ENCODE data around the gene POLD1.
"Not testable (repeated sequence)": the region's sequence is repeated elsewhere in the genome, so short reads cannot be mapped to it uniquely, and the experiment has no call there.

Gene POLD1

DNA sequence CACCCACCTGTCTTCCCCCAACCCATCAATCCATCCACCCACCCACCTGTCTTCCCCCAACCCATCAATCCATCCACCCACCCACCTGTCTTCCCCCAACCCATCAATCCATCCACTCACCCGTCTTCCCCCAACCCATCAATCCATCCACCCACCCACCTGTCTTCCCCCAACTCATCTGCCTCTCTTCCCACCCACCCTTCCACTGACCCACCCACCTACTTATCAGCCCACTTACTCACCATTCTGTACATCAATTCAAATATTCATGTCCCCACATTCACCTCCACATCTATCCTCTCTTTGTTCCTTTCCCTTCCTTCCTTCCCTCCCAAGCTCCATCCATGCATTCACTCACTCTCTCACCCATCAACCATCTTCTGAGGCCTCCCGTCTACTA lies 55.0 kb downstream of the POLD1 start:
- DNase-seq: not testable (repeated sequence)

DNA sequence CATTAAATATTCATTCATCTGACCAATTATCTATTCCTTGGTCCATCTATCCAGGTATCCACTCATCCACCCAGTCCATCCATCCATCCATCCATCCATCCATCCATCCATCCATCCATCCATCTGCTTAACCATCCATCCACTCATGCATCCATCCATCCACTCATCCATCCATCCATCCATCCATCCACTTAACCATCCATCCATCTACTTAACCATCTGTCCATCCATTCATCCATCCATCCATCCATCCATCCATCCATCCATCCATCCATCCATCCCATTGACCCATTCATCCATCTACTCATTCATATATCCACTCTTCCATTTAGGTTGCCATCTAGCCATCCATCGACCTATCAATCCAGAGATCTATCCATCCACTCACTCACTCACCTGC lies 59.9 kb downstream of the POLD1 start:
- no peak for DNase-seq

GRCh38 chr19:50447053-50447452 lies 62.9 kb downstream of the POLD1 start:
- DNase-seq: no peak

DNA sequence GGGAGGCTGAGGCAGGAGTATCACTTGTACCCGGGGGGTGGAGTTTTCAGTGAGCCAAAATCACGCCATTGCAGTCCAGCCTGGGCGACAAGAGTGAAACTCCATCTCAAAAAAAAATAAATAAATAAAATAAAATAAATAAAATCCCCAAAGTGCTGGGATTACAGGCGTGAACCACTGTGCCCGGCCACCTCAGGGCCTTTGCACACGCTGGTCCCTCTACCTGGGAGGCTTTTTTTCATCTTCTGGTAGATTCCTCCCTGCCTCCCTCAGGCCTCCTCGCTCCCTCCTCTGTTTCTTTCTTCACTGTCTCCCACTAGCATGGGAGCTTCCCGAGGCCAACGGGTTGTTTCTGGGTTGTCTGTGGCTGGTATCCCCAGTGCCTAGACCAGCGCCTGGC lies 63.6 kb downstream of the POLD1 start:
- no peak for DNase-seq

DNA sequence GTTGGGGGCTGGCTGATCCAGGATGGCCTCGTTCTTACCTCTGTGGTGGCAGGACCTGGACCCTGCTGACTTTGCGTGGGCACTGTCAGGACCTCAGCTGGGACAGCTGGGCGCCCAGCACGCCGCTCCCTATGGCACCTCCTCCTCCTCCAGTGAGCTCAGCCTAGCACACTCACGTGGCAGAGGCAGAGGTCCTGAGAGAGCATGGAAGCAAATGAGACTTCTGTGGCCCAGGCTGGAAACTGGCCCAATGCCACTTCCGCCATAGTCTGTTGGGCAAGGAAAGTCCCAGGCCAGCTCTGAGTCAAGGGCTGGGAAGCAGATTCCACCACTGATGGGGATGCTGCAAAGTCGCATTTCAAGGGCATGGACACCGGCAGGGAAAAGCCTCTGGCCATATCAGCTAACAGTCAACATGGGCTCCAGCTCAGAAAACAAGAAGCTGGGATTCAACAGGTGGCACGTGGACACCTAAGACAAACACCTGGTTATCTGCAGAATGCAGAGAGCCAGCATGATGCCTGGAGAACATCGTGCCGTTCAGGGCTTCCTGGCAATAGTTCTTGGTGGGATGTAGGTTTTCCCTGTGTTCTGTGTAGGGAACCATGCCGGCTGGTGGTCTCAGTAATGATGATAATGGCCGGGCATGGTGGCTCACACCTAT lies 65.2 kb downstream of the POLD1 start:
- DNase-seq: no peak

- no peak for DNase-seq
Measured at GRCh38 chr19:50450369-50451222, 66.4 kb downstream of the POLD1 start.

DNA sequence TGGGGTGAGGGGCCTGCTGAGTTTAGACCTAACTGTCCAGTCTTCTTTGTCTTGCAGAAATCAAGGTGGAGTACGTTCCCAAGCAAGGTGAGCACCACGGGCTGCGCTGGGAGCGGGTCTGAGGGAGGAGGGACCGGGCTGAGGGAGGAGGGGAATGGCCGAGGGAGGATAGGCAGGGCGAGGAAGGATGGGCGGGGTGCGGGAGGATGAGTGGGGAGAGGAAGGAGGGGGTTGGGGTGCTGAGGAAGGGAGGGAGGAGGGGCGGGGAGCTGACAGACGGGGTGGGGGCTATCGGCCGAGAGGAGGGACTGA lies 67.0 kb downstream of the POLD1 start:
- DNase-seq: no peak

DNA sequence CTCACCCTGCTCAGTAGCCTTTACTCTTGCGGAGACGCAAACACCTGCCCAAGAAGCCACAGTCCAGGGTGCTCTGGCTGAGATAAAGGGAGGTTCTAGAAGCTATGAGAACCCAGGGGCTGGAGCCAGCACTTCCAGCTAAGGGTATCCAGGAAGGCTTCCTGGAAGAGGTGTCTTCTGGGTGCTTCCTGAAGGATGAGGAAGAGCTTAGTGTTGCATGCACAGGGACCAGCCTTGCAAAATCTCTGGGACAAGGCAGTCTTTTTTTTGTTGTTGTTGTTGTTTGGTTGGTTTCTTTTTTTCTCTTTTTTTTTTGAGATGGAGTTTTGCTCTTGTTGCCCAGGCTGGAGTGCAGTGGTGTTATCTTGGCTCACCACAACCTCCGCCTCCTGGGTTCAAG lies 69.1 kb downstream of the POLD1 start:
- no peak for DNase-seq

- no peak for DNase-seq
Measured at GRCh38 chr19:50455992-50456391, 71.8 kb downstream of the POLD1 start.

- no peak for DNase-seq
Measured at GRCh38 chr19:50457300-50457699, 73.2 kb downstream of the POLD1 start.

GRCh38 chr19:50458396-50459066 lies 74.4 kb downstream of the POLD1 start:
- DNase-seq: no peak

DNA sequence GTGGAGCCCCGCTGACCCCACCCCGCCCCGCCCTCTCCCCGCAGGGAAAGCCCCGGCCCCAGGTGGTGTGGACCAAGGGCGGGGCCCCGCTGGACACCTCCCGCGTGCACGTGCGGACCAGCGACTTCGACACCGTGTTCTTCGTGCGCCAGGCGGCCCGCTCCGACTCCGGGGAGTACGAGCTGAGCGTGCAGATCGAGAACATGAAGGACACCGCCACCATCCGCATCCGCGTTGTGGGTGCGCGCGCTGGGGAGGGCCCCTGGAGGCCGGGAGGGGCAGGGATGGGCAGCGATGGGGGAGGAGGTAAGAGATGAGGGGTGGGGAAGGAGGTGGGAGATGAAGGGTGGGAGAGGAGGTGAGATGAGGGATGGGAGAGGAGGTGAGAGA lies 74.9 kb downstream of the POLD1 start:
- no peak for DNase-seq

GRCh38 chr19:50459638-50460037 lies 75.5 kb downstream of the POLD1 start:
- no peak for DNase-seq

GRCh38 chr19:50460161-50460765 lies 76.1 kb downstream of the POLD1 start:
- DNase-seq: no peak

DNA sequence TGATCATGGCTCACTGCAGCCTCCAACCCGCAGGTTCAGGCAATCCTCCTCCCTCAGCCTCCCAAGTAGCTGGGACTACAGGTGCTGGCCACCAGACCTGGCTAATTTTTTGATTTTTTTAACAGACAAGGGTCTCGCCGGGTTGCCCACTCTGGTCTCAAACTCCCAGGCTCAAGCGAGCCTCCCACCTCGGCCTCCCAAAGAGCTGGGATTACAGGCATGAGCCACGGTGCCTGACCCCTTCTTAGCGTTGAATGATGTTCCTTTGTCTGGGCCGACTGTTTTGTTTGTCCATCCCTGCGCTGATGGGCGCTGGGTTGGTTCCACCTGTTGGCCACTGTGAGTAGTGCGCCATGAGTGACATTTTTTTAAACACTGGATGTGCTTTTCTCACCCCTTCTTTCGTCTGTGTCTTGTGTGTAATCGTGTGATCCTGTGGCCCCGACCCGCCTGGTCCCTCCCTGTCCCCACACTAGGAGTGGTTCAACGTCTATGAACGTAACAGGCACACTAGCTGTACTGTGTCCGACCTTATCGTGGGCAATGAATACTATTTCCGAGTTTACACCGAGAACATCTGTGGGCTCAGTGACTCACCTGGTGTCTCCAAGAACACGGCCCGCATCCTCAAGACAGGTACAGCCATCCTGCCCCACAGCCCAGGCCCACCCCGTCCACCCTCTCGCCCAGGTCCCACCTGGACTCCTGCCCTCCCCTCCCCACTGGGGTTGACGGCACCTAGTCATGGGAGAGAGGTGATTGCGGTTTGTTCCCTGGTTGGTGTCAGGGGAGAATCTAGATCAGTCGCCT lies 77.1 kb downstream of the POLD1 start:
- no peak for DNase-seq

DNA sequence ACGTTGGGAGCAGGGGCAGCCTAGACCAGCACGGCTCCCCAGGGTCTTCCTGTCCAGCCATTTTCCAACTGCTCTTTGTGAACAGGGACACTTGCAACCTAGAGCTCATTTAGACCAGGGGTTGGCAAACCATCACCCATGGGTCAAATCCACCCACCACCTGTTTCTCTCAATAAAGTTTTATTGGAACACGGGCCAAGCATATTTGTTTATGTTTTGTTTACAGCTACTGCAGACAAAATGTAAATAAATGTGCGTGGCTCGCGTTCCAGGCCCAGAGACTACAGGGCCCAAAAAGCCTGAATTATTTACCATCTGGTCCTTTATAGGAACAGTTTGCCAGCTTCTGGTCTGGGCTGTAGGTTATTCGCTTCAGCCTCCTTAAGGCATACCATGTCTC lies 78.8 kb downstream of the POLD1 start:
- DNase-seq: no peak

- DNase-seq: no peak
Measured at GRCh38 chr19:50464348-50464747, 80.2 kb downstream of the POLD1 start.

DNA sequence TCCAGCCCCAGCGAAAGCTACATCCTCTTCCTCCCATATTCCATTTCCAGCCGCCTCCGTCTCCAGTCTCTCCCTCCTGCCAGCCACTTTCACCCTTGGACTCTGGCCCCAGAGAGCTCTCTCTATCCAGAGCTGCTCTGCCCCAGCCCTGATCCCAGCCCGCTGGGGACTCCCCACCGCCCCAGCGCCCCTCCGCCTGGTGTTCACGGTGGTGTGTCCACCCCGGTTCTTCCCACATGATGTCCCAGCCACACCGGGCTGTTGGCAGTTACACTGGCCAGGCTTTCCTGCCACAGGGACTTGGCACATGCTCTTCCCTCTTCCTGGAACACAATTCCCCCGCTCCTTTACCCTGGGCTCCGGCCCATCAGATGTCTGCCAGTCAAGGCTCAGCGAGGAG lies 80.9 kb downstream of the POLD1 start:
- DNase-seq: no peak

DNA sequence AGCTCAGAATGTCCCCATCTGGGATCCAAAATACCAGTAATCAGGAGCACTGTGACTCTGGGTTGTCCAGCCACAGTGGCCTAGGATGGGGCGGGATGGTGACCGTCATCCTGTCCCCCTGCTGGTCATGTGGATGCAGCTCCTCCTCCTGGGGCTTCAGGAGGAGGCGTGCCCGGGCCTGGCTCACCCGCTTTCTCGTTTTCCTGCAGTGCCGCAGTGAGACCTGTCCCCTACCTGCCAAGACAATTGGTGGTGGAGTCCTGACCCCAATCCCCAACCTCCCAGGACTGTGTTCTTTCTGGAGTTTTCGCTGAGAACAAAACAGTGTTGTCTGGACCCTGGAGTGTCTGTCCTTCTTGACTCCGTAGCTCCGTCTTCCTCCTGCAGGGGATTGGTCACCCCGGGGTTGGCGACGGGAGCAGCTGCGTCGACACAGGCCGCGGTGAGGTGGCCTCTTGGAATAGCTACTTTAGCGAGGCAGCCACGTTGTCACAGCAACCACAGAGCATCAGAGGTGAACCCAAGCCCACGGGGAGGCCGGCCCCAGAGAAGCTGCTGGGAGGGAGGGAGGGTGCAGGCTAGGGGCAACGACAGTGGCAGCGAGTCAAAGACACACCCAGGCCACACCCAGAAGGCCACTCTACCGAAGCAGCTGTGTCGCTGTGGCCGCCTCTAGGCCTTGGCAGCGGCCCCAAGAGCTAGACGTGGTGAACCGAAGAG lies 82.0 kb downstream of the POLD1 start:
- no peak for DNase-seq

DNA sequence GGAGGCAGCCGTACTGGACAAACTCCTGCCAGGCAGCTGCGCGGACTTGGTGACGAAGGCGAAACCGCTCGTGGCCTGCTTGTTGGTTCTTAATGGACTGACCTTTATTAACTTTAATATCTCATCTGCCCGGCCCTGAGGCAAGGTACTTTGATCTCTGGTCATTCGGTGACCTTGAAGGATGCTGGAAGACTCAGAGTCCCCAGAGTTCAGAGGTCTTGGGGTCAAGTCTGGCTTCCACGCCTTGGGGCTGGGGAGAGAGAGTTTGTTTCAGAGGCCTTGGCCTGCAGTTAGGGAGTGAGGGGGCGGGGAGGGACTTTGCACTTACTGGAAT lies 82.5 kb downstream of the POLD1 start:
- DNase-seq: no peak

DNA sequence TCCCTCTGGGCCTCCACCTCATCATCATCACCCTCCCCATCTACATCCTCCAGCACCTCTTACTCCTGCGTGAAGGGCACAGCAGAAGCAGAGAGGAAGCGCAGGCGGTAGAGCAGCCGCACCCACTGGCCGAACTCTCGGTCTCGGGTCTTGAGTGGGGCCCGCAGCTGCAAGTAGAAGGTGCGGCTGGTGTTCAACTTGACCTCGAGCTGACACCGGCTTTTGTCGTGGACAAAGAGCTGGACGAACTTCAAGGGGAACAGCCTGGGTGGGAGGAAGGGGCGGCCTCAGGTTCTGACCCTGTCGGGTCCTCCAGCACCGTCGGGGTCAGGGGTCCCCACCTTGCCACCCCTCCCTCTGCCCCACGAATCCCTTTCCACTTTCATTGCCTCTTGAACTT lies 83.4 kb downstream of the POLD1 start:
- DNase-seq: no peak
